GM18858 (cell line): ENCODE measurements around the gene BMP8B.
"Not testable (repeated sequence)": the region's sequence is repeated elsewhere in the genome, so short reads cannot be mapped to it uniquely, and the experiment has no call there.

ENCODE experiments used
- ATAC-seq: cut with Tn5 transposase; IDR thresholded peaks from one replicate; pipeline ENCODE4 v1.9.1; 2021; ENCODE audit not compliant: unreplicated experiment

BMP8B gene

GRCh38 chr1:39779137-39779536 lies 9.5 kb downstream of the BMP8B start:
- ATAC-seq = no peak

- not testable (repeated sequence) for ATAC-seq
Measured at GRCh38 chr1:39778463-39779099, 10.1 kb downstream of the BMP8B start.

GRCh38 chr1:39777896-39778295 lies 10.8 kb downstream of the BMP8B start:
- ATAC-seq = not testable (repeated sequence)

GRCh38 chr1:39777306-39777705 lies 11.4 kb downstream of the BMP8B start:
- no peak for ATAC-seq

- ATAC-seq = no peak
Measured at GRCh38 chr1:39776886-39777285, 11.8 kb downstream of the BMP8B start.

- no peak for ATAC-seq
Measured at GRCh38 chr1:39776400-39776713, 12.3 kb downstream of the BMP8B start.

- ATAC-seq = not testable (repeated sequence)
Measured at GRCh38 chr1:39775676-39776399, 12.8 kb downstream of the BMP8B start.

GRCh38 chr1:39775141-39775540 lies 13.5 kb downstream of the BMP8B start:
- not testable (repeated sequence) for ATAC-seq

- ATAC-seq = not testable (repeated sequence)
Measured at GRCh38 chr1:39773369-39773979, 15.2 kb downstream of the BMP8B start.

GRCh38 chr1:39771022-39771532 lies 17.6 kb downstream of the BMP8B start, which contains the start of gene OXCT2:
Gene OXCT2 (minus strand): TSS chr1:39771348. CDS start chr1:39771255, 93 bp downstream.
- not testable (repeated sequence) for ATAC-seq

- ATAC-seq = not testable (repeated sequence)
Measured at GRCh38 chr1:39770100-39771021, 18.3 kb downstream of the BMP8B start.

GRCh38 chr1:39769502-39769901 lies 19.2 kb downstream of the BMP8B start:
- not testable (repeated sequence) for ATAC-seq

GRCh38 chr1:39766466-39766865 lies 22.2 kb downstream of the BMP8B start:
- ATAC-seq = not testable (repeated sequence)

- ATAC-seq = not testable (repeated sequence)
Measured at GRCh38 chr1:39764512-39764911, 24.2 kb downstream of the BMP8B start.

- ATAC-seq = not testable (repeated sequence)
Measured at GRCh38 chr1:39763619-39764374, 24.9 kb downstream of the BMP8B start.

- ATAC-seq = no peak
Measured at GRCh38 chr1:39762550-39763540, 25.8 kb downstream of the BMP8B start.

- no peak for ATAC-seq
Measured at GRCh38 chr1:39761557-39762260, 27.0 kb downstream of the BMP8B start.

- no peak for ATAC-seq
Measured at GRCh38 chr1:39761016-39761415, 27.6 kb downstream of the BMP8B start.
